HG03025 (cell line): ENCODE results near the gene ZNF699.
A peak's percentile ranks its signal among the peaks of the same experiment; 100 is the strongest.
"Not testable (repeated sequence)": the region's sequence is repeated elsewhere in the genome, so short reads cannot be mapped to it uniquely, and the experiment has no call there.

Source experiments
- ATAC-seq: cut with Tn5 transposase; IDR thresholded peaks from one replicate; pipeline ENCODE4 v1.9.1; 2021; ENCODE audit warnings: mild to moderate bottlenecking, moderate library complexity; ENCODE audit not compliant: unreplicated experiment, low FRiP score

Gene ZNF699

DNA sequence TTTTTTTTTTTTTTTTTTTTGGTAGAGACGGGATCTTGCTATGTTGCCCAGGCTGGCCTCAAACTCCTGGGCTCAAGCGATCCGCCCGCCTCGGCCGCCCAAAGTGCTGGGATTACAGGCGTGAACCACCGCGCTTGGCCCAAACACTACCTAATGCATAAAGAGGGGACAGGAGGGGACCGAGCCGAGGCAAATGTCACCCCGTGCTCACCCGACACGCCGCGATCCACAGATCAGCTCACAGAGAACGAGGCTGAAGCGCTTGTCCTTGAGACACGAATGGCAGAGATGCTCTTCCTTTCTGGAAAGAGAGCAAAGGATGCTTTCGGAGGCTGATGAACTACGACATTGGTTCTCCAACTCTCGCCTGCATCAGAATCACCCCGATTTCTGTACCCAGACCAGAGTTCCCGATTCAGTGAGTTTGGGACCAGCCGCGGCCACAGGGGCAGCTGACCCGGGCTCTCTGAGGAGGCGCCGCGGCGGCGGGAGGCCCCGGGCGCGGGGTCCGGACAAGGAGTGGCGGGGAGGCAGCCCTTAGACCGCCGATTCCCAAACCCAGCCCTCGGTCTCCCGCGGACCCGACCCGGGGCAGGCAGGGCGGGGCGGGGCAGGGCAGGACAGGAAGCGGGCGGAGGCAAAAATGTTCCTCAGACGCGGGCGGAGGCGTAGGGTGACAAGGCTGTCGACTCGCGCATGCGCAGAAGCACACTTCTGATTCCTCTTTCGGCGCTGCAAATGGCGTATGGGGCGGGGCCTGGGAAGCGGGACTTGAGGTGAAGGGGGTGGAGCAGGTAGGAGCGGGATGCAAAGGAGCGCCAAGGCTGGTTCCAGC lies at the start of gene ZNF699:
TSS of gene ZNF699 (minus strand) at position 700 of the 835 bp plus-strand sequence. CDS start 4,719 bp downstream, outside the sequence.
- ATAC-seq = peak; percentile 86

DNA sequence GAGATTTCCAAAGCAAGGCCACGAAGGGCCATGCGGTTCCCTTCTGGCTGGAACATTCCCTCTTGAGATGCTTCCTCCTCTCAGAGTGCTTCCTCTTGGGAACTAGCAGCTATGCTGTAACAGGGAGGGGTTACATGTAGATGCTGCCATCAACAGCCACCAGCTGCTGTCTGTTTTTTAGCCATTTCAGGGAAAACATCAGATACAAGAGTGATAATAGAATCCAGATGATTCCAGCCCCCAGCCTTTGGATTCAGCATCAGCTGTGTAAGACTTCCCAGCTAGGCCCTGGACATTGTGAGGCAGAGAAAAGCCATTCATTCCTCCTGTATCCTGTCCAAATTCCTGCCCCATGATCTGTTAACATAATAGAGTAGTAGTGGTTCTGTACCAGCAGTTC lies 45.0 kb upstream of the ZNF699 start:
- ATAC-seq = no peak

- ATAC-seq = no peak
Measured at GRCh38 chr19:9353011-9353410, 43.4 kb upstream of the ZNF699 start.

- ATAC-seq = no peak
Measured at GRCh38 chr19:9352505-9352904, 42.9 kb upstream of the ZNF699 start.

GRCh38 chr19:9348671-9349070 lies 39.0 kb upstream of the ZNF699 start:
- ATAC-seq = no peak

DNA sequence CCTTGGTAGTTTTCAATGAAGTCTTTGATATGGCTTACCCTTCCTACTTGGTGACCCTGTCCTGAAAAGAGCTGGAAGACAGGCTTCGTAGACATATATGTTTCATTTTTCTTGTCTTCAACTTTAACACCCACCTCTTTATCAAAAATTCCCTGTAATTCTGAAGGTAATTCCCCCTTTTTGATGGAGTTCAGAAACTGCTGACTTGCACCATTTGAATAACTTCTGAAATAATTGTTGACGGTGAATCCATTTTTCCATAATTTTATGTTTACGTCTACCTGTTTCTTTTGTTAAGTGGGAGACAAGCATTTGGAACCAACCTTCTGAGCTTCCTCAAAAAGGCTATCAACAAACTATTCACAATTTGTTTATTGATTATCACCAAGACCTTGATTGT lies 38.6 kb upstream of the ZNF699 start:
- no peak for ATAC-seq

GRCh38 chr19:9345005-9345404 lies 35.4 kb upstream of the ZNF699 start:
- no peak for ATAC-seq

DNA sequence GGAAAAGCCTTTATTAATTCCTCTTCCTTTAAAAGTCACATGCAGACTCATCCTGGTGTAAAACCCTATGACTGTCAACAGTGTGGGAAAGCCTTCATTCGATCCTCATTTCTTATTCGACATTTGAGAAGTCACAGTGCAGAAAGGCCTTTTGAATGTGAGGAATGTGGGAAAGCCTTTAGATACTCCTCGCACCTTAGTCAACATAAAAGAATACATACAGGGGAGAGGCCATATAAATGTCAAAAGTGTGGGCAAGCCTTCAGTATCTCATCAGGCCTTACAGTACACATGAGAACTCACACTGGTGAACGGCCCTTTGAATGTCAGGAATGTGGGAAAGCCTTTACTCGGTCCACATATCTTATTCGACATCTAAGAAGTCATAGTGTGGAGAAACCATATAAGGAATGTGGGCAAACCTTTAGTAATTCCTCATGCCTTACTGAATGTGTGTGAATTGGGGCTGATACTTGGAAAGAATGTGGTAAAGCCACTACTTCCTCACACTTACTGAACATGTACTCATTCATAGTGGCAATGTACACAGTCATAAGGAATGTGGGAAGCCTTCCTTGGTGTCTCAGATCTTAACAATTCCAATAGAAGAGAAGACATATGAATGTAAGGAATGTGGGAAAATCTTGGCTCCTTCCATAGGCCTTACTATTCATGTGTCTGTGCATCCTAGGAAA lies 33.1 kb upstream of the ZNF699 start:
- ATAC-seq = no peak

DNA sequence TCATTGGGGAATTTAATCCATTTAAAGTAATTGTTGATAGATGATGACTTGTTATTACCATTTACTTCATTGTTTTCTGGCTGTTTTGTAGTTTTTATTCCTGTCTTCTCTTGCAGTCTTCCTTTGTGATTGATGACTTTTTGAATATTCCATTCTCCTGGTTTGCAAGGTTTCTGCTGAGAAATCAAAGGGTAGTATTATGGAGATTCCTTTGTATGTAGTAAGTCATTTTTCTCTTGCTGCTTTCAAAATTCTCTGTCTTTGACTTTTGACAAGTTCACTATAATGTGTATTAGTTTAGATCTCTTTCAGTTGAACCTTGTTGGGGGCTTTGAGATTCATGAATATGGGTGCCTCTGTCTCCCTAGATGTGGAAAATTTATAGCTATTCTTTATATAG lies 20.4 kb upstream of the ZNF699 start:
- no peak for ATAC-seq

DNA sequence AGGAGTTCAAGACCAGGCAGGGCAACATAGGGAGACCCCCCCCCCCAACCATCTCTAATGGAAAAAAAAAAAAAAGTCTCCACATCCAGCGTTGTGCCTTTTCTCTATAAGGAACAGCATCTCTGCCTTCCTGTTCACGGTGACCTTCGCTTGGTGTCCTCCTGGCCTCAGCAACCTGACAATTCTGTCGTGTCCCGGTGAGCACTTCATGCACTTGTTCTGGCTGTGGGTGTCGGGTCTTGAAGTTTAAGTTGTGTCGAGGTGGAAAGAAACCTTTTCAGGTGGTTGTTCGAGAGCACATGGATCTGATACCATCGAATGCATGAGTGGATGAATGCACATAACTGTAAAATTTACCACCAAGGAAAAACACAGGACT lies 14.9 kb upstream of the ZNF699 start:
- no peak for ATAC-seq

DNA sequence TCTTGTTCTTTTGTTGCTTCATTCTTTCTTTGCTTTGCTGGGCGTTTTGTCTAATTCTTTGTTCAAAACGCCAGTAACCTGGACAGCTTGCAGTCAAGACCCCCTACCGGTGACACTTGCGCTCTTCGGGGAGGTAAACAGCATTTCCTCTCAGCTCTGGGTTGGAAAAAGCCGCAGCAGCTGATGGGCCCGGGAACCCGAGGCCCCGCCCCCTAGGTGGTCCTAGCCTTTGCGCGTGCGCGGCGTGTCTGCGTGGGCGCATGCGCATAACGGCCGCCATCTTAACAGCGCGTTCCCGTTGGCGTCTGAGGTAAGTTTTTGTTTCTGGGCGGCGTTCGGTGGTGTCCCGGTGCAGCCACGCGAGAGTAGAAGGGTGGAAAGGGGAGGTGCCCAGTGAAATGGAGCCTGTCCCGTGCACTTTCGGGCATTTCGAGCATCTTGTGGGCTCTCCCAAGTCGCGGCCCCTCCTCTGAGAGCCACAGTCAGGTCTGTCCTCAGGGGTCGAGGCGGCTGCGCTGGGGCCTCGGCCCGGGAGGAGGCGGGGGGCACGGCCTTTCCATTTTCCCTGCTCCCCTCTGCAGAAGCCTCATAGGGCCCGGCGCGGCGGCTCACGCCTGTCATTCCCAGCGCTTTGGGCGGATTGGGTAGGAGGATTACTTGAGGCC lies 14.4 kb upstream of the ZNF699 start, which contains the start of gene ZNF559:
TSS of gene ZNF559 (plus strand) at position 261 of the 665 bp plus-strand sequence. CDS start 14,371 bp downstream, outside the sequence.
- peak; percentile 88 for ATAC-seq

- peak; percentile 29 for ATAC-seq
Measured at GRCh38 chr19:9323557-9323918, 13.9 kb upstream of the ZNF699 start.

DNA sequence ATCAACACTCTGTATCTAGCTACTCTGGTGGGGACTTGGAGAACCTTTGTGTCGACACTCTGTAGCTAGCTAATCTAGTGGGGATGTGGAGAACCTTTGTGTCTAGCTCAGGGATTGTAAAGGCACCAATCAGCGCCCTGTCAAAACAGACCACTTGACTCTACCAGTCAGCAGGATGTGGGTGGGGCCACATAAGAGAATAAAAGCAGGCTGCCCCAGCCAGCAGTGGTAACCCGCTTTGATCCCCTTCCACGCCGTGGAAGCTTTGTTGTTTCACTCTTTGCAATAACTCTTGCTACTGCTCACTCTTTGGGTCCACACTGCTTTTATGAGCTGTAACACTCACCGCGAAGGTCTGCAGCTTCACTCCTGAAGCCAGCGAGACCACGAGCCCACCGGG lies 12.6 kb upstream of the ZNF699 start:
- not testable (repeated sequence) for ATAC-seq

GRCh38 chr19:9321756-9322155 lies 12.1 kb upstream of the ZNF699 start:
- ATAC-seq = not testable (repeated sequence)

GRCh38 chr19:9321338-9321737 lies 11.7 kb upstream of the ZNF699 start:
- no peak for ATAC-seq

DNA sequence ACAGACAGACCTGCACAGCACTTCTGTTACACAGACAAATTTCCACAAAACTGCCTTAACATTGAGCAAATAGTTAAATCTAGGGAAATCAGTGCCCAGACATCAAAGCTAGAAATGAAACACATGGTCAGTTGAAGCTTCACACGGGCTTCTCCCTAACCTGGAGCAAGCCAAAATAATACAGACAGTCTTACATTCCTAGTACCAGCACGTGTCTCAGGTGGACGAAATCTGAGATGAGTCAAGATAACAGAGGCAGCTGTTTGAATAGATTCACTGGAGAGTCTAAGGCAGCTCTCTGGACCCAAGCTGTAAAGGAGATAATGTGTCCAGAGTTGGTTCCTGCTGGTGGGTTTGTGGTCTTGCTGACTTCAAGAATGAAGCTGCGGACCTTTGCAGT lies 4.1 kb upstream of the ZNF699 start:
- ATAC-seq = no peak

DNA sequence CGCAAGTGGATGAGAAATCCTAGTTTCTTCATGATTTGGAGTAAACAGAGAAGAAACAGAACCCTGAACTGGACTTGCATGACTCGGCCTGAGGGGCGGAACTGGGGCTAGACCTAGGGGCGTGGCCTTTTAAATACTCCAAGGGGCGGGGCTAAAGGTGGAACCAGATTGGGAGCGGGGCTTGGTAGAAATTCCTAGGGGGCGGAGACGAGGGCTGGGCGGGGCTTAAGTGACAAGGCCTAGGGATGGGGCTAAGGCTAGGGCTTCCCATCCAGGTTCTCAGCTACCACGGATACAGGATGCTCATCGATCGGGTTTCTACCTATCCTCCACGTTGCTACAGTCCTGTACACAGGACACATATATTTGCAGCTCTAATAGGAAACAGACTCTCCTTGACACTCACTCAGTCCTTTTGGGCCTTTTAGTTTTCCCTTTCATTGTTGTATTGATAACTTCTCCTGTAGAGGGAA lies 372 bp upstream of the ZNF699 start:
- ATAC-seq = peak; percentile 54

GRCh38 chr19:9308091-9308770 lies 1.4 kb downstream of the ZNF699 start:
- no peak for ATAC-seq

DNA sequence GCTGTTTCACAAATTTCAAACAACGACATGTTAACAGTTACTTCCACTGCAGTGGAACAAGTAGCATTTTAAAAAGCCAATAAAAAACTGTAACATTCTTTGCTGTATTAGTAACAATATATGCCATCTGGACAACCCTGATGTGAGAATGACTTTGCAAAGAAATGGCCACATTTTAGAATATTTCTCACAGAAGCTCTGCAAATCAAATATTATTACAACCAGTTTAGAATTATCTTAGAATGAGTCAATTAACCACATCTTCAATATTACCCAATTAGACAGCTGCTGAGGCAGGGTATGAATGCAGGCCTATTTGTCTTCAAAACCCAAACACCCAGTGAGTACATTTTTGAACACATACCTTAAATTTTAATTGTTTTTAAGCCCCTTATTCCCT lies 3.2 kb downstream of the ZNF699 start:
- no peak for ATAC-seq

DNA sequence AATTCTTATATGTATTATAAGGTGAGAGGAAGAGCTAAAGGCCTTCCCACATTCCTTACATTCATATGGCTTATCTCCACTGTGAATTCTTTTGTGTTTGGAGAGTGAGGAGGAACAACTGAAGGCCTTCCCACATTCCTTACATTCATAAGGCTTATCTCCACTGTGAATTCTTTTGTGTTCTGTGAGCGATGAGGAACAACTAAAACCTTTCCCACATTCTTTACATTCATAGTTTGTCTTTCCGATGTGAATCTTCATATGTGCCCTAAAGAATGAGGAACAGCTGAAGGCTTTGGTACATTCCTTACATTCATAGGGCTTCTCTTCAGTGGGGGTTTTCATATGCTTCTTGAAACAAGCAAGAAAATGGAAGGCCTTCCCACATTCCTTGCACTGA lies 13.3 kb downstream of the ZNF699 start:
- ATAC-seq = no peak

DNA sequence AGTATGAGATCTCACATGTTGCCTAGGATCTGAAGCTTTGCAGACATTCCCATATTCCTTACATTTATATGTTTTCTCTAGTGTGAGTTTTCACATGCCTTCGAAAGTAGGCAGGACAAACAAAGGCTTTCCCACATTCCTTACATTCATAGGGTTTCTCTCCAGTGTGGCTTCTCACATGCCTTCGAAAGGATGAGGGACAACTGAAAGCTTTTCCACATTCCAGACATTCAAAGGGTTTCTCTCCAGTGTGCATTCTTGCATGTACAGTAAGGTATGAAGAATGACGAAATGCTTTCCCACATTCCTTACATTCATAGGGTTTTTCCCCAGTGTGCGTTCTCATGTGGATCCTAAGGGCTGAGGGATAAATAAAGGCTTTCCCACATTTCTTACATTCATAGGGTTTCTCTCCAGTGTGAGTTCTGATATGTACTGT lies 14.2 kb downstream of the ZNF699 start:
- ATAC-seq = no peak
